HCT116 (cell line): ENCODE data around the gene NAPEPLD.
"Not testable (repeated sequence)": the region's sequence is repeated elsewhere in the genome, so short reads cannot be mapped to it uniquely, and the experiment has no call there.

Experiments used
- EGR1 ChIP-seq: IDR thresholded peaks from 2 replicates; pipeline ENCODE4 v1.6.1; 2012; ENCODE audit warnings: low read depth
- POLR2A ChIP-seq: IDR thresholded peaks from 2 replicates; pipeline ENCODE4 v1.7.0; 2011; ENCODE audit warnings: borderline replicate concordance; ENCODE audit not compliant: insufficient read depth, insufficient read length; ENCODE audit errors: extremely low read depth
- RAD21 ChIP-seq: IDR thresholded peaks from 2 replicates; pipeline ENCODE4 v1.6.1; 2012; ENCODE audit warnings: low read depth, mild to moderate bottlenecking
- TCF7L2 ChIP-seq: IDR thresholded peaks from 2 replicates; pipeline ENCODE4 v1.7.0; 2011; ENCODE audit warnings: borderline replicate concordance, inconsistent platforms; ENCODE audit not compliant: insufficient read depth, insufficient read length; ENCODE audit errors: extremely low read depth
- YY1 ChIP-seq: IDR thresholded peaks from 2 replicates; pipeline ENCODE4 v1.6.1; 2011; ENCODE audit warnings: low read length, low read depth, moderate library complexity, mild to moderate bottlenecking; ENCODE audit not compliant: insufficient replicate concordance; ENCODE audit errors: extremely low read depth
- TF ChIP-seq, protein P1 (sequence below), 3 experiments: fragments of 200-600 bp in 1 of 3; sonication (generic) in 1 of 3; IDR thresholded peaks in 2 of 3; conservative IDR thresholded peaks in 1 of 3; 2 replicates each; pipeline ENCODE4 v1.5.1; 2012 to 2017; ENCODE audit warnings: low read depth in 2 of 3, low read length in 2 of 3, antibody characterized with exemption in 1 of 3, borderline replicate concordance in 1 of 3, control low read depth in 1 of 3, mild to moderate bottlenecking in 1 of 3, mixed read lengths in 1 of 3, mixed run types in 1 of 3, moderate library complexity in 1 of 3; ENCODE audit not compliant: insufficient read depth in 1 of 3
- TF ChIP-seq, protein P2 (sequence below): IDR thresholded peaks from 2 replicates; pipeline ENCODE4 v1.6.1; 2012
- TF ChIP-seq, protein P3 (sequence below): IDR thresholded peaks from 2 replicates; pipeline ENCODE4 v1.6.1; 2012

DNA sequence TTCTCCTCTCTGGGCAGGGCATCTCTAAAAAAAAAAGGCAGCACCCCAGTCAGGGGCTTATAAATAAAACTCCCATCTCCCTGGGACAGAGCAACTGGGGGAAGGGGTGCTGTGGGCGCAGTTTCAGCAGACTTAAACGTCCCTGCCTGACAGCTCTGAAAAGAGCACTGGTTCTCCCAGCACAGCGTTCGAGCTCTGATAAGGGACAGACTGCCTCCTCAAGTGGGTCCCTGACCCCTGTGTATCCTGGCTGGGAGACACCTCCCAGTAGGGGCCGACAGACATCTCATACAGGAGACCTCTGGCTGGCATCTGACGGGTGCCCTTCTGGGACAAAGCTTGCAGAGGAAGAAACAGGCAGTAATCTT is 42.2 kb downstream of the NAPEPLD start:
- TF ChIP-seq, protein P1, sequence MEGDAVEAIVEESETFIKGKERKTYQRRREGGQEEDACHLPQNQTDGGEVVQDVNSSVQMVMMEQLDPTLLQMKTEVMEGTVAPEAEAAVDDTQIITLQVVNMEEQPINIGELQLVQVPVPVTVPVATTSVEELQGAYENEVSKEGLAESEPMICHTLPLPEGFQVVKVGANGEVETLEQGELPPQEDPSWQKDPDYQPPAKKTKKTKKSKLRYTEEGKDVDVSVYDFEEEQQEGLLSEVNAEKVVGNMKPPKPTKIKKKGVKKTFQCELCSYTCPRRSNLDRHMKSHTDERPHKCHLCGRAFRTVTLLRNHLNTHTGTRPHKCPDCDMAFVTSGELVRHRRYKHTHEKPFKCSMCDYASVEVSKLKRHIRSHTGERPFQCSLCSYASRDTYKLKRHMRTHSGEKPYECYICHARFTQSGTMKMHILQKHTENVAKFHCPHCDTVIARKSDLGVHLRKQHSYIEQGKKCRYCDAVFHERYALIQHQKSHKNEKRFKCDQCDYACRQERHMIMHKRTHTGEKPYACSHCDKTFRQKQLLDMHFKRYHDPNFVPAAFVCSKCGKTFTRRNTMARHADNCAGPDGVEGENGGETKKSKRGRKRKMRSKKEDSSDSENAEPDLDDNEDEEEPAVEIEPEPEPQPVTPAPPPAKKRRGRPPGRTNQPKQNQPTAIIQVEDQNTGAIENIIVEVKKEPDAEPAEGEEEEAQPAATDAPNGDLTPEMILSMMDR (IDR thresholded peaks at IDR 0.05 in 2 of 3, conservative IDR thresholded peaks at IDR 0.05 in 1 of 3; ENCODE audit: borderline replicate concordance in 1 of 3, insufficient read depth in 1 of 3, low read depth in 2 of 3, low read length in 2 of 3) = not testable (repeated sequence)
- not testable (repeated sequence) for TF ChIP-seq YY1, TCF7L2, RAD21, EGR1, POLR2A
- TF ChIP-seq, protein P2, sequence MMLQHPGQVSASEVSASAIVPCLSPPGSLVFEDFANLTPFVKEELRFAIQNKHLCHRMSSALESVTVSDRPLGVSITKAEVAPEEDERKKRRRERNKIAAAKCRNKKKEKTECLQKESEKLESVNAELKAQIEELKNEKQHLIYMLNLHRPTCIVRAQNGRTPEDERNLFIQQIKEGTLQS = not testable (repeated sequence)
- TF ChIP-seq, protein P3, sequence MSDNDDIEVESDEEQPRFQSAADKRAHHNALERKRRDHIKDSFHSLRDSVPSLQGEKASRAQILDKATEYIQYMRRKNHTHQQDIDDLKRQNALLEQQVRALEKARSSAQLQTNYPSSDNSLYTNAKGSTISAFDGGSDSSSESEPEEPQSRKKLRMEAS = not testable (repeated sequence)
